HEK293 (cell line): ENCODE measurements around the gene PDZD4.

Source experiments
- CTCF ChIA-PET: fragments of 350-600 bp; formaldehyde crosslinking; extraction: SDS; loops from one replicate; lab custom pipeline; 2021; ENCODE audit warnings: antibody characterized with exemption; lab: Yijun Ruan, JAX
- POLR2A ChIA-PET: fragments of 300-600 bp; formaldehyde crosslinking; extraction: SDS; loops from one replicate; lab custom pipeline; 2020; ENCODE audit warnings: antibody characterized with exemption, inconsistent platforms; lab: Yijun Ruan, JAX
- H3K27ac ChIP-seq: fragments of 200-500 bp; sonication (Bioruptor generic); 2 replicates; pipeline ENCODE4 v1.5.1; 2014; ENCODE audit warnings: low read depth, low read length, control low read depth, inconsistent platforms; ENCODE audit errors: extremely low read depth
- H3K36me3 ChIP-seq, 2 experiments: fragments of 200-500 bp in 1 of 2; sonication (Bioruptor generic) in 1 of 2; 1 replicate in 1 of 2; 2 replicates in 1 of 2; pipeline ENCODE4 v1.5.1; 2014 to 2017; ENCODE audit warnings: inconsistent platforms in 2 of 2, low read length in 2 of 2; ENCODE audit not compliant: control insufficient read depth in 2 of 2, insufficient read depth in 1 of 2
- H3K4me1 ChIP-seq: fragments of 200-500 bp; sonication (Bioruptor generic); 2 replicates; pipeline ENCODE4 v1.5.1; 2014; ENCODE audit warnings: mild to moderate bottlenecking, low read length, inconsistent platforms; ENCODE audit not compliant: control insufficient read depth, insufficient read depth
- H3K4me3 ChIP-seq: 2 replicates; pipeline ENCODE4 v1.5.1; 2011; ENCODE audit warnings: low read depth, mild to moderate bottlenecking, control low read depth, low read length, moderate library complexity
- H3K9me3 ChIP-seq: fragments of 200-500 bp; sonication (Bioruptor generic); 2 replicates; pipeline ENCODE4 v1.5.1; 2014; ENCODE audit warnings: low read depth, low read length, inconsistent platforms; ENCODE audit not compliant: control insufficient read depth, insufficient read depth
- BCL11B ChIP-seq: fragments of 450-650 bp; formaldehyde crosslinking; IDR thresholded peaks from 2 replicates; pipeline ENCODE4 v1.5.1; 2016; ENCODE audit warnings: low read depth, missing biosample characterization, missing genetic modification characterization
- GLIS1 ChIP-seq: fragments of 450-650 bp; formaldehyde crosslinking; IDR thresholded peaks from 2 replicates; pipeline ENCODE4 v1.5.1; 2016; ENCODE audit warnings: missing biosample characterization, missing genetic modification characterization
- HIC1 ChIP-seq: fragments of 450-650 bp; formaldehyde crosslinking; IDR thresholded peaks from 2 replicates; pipeline ENCODE4 v1.5.1; 2016; ENCODE audit warnings: missing biosample characterization, missing genetic modification characterization
- HOXA7 ChIP-seq: sonication (generic); formaldehyde crosslinking; IDR thresholded peaks from 2 replicates; pipeline ENCODE4 v1.8.1; 2022; ENCODE audit warnings: missing genetic modification reagents, borderline replicate concordance
- HOXC10 ChIP-seq: sonication (generic); formaldehyde crosslinking; IDR thresholded peaks from 2 replicates; pipeline ENCODE4 v1.8.1; 2023; ENCODE audit warnings: mild to moderate bottlenecking, missing genetic modification reagents
- IKZF3 ChIP-seq: fragments of 450-650 bp; IDR thresholded peaks from 2 replicates; pipeline ENCODE4 v1.5.0; 2018; ENCODE audit warnings: missing biosample characterization, mild to moderate bottlenecking, missing genetic modification characterization, moderate library complexity
- MEIS1 ChIP-seq: sonication (generic); formaldehyde crosslinking; IDR thresholded peaks from 2 replicates; pipeline ENCODE4 v1.8.1; 2022; ENCODE audit warnings: missing genetic modification reagents, mild to moderate bottlenecking, borderline replicate concordance
- PRDM1 ChIP-seq: fragments of 450-650 bp; formaldehyde crosslinking; IDR thresholded peaks from 2 replicates; pipeline ENCODE4; 2016; ENCODE audit warnings: missing biosample characterization, missing genetic modification characterization
- SETDB1 ChIP-seq: IDR thresholded peaks from one replicate; pipeline ENCODE4 v1.6.1; 2017; ENCODE audit warnings: mild to moderate bottlenecking, low read length, moderate library complexity, mixed read lengths; ENCODE audit not compliant: insufficient read length
- ZBTB17 ChIP-seq: fragments of 450-650 bp; formaldehyde crosslinking; IDR thresholded peaks from 2 replicates; pipeline ENCODE4 v1.5.1; 2016; ENCODE audit warnings: missing biosample characterization, missing genetic modification characterization
- ZFHX2 ChIP-seq: fragments of 450-650 bp; formaldehyde crosslinking; conservative IDR thresholded peaks from 2 replicates; pipeline ENCODE4 v1.5.1; 2016; ENCODE audit warnings: missing biosample characterization, missing genetic modification characterization
- ZFP37 ChIP-seq: fragments of 450-650 bp; formaldehyde crosslinking; IDR thresholded peaks from 2 replicates; pipeline ENCODE4 v1.5.1; 2016; ENCODE audit warnings: missing biosample characterization, missing genetic modification characterization
- ZIC2 ChIP-seq: fragments of 450-650 bp; formaldehyde crosslinking; IDR thresholded peaks from 2 replicates; pipeline ENCODE4 v1.5.1; 2016; ENCODE audit warnings: missing biosample characterization, missing genetic modification characterization
- ZNF140 ChIP-seq: fragments of 450-650 bp; formaldehyde crosslinking; IDR thresholded peaks from 2 replicates; pipeline ENCODE4 v1.5.1; 2016; ENCODE audit warnings: missing biosample characterization, missing genetic modification characterization
- ZNF184 ChIP-seq: fragments of 450-650 bp; IDR thresholded peaks from 2 replicates; pipeline ENCODE4 v1.5.1; 2018; ENCODE audit warnings: missing biosample characterization, mild to moderate bottlenecking, missing genetic modification characterization
- ZNF341 ChIP-seq: fragments of 450-650 bp; formaldehyde crosslinking; IDR thresholded peaks from 2 replicates; pipeline ENCODE4; 2016; ENCODE audit warnings: low read depth, missing biosample characterization, missing genetic modification characterization
- ZNF366 ChIP-seq: fragments of 450-650 bp; formaldehyde crosslinking; conservative IDR thresholded peaks from 2 replicates; pipeline ENCODE4 v1.5.1; 2016; ENCODE audit warnings: missing biosample characterization, missing genetic modification characterization
- ZNF449 ChIP-seq: fragments of 450-650 bp; formaldehyde crosslinking; IDR thresholded peaks from 2 replicates; pipeline ENCODE4 v1.5.1; 2017; ENCODE audit warnings: missing biosample characterization, mild to moderate bottlenecking, missing genetic modification characterization, moderate library complexity
- ZNF501 ChIP-seq: fragments of 450-650 bp; formaldehyde crosslinking; IDR thresholded peaks from 2 replicates; pipeline ENCODE4 v1.5.1; 2016; ENCODE audit warnings: missing biosample characterization, missing genetic modification characterization
- ZNF585B ChIP-seq: fragments of 450-650 bp; formaldehyde crosslinking; IDR thresholded peaks from 2 replicates; pipeline ENCODE4 v1.5.1; 2016; ENCODE audit warnings: missing biosample characterization, missing genetic modification characterization
- ZNF626 ChIP-seq: fragments of 450-650 bp; sonication (Bioruptor Pico); formaldehyde crosslinking; IDR thresholded peaks from 2 replicates; pipeline ENCODE4 v1.5.1; 2018; ENCODE audit warnings: missing biosample characterization, missing genetic modification characterization, inconsistent platforms
- ZNF670 ChIP-seq: fragments of 450-650 bp; formaldehyde crosslinking; IDR thresholded peaks from 2 replicates; pipeline ENCODE4 v1.5.1; 2016; ENCODE audit warnings: missing biosample characterization, missing genetic modification characterization, low read depth
- ZNF677 ChIP-seq: fragments of 450-650 bp; IDR thresholded peaks from 2 replicates; pipeline ENCODE4 v1.5.0; 2018; ENCODE audit warnings: missing biosample characterization, mild to moderate bottlenecking, missing genetic modification characterization, moderate library complexity
- ZNF792 ChIP-seq: fragments of 450-650 bp; formaldehyde crosslinking; IDR thresholded peaks from 2 replicates; pipeline ENCODE4 v1.5.1; 2016; ENCODE audit warnings: missing biosample characterization, missing genetic modification characterization
- ZSCAN23 ChIP-seq: fragments of 450-650 bp; formaldehyde crosslinking; IDR thresholded peaks from 2 replicates; pipeline ENCODE4 v1.5.1; 2016; ENCODE audit warnings: missing biosample characterization, missing genetic modification characterization

PDZD4 gene

GRCh38 chrX:153831429-153832150, 1.2 kb upstream of the PDZD4 start:
- H3K27ac ChIP-seq = no peak overlapping the region
- ChIA-PET CTCF (no interaction called here), POLR2A (no interaction called here)
- no peaks in the 10 kb centered on the region for H3K9me3 ChIP-seq
- H3K4me1 ChIP-seq = no peaks in the 10 kb centered on the region
- peak; percentile 13; the same call in 1 of the 2 replicates for TF ChIP-seq ZNF341 (tag by site-specific recombination)
- TF ChIP-seq PRDM1 (tag by site-specific recombination) = no peak
- H3K36me3 ChIP-seq = no peaks in the 10 kb centered on the region
- no peak overlapping the region for H3K4me3 ChIP-seq

- Histone ChIP-seq H3K9me3 (no peaks in the 10 kb centered on the region), H3K4me3 (no peak overlapping the region; the same call in 1 of the 2 replicates), H3K36me3 (no peaks in the 10 kb centered on the region), H3K27ac (no peak overlapping the region), H3K4me1 (no peaks in the 10 kb centered on the region)
- TF ChIP-seq ZBTB17 (tag by site-specific recombination) (no peak), ZNF449 (tag by site-specific recombination) (no peak), ZNF501 (tag by site-specific recombination) (no peak), ZNF677 (tag by site-specific recombination) (no peak), ZNF792 (tag by site-specific recombination) (no peak), ZFP37 (tag by site-specific recombination) (no peak), HOXA7 (CRISPR knock-in tag) (no peak), IKZF3 (no peak), HOXC10 (CRISPR knock-in tag) (no peak), ZNF366 (tag by site-specific recombination) (peak; percentile 43; the same call in 1 of the 2 replicates), GLIS1 (tag by site-specific recombination) (no peak), ZNF670 (no peak), ZNF140 (tag by site-specific recombination) (no peak), ZFHX2 (0 out of 2 replicates have a peak, but pooled peaks have one; percentile 17)
- ChIA-PET CTCF (no interaction called here), POLR2A (no interaction called here)
Measured at GRCh38 chrX:153830640-153831428, 490 bp upstream of the PDZD4 start.

GRCh38 chrX:153829549-153829798, 870 bp downstream of the PDZD4 start:
- Histone ChIP-seq H3K4me1 (no peaks in the 10 kb centered on the region), H3K9me3 (no peaks in the 10 kb centered on the region), H3K4me3 (peak overlapping the region; percentile 33), H3K27ac (no peak overlapping the region), H3K36me3 (no peaks in the 10 kb centered on the region)
- ChIA-PET CTCF (interaction anchor here (0.6 to 1.2 kb wide), 3 partner anchors 94 to 187 kb away, joined by 3 to 5 read pairs (median 4); no protein-coding TSS in a partner anchor), POLR2A (interaction anchor here (1.4 kb wide), 1 partner anchor 10 kb away, joined by 9 read pairs; no protein-coding TSS in a partner anchor)
- TF ChIP-seq ZNF585B (no peak), ZSCAN23 (tag by site-specific recombination) (no peak), ZIC2 (peak; percentile 66), ZNF184 (tag by site-specific recombination) (no peak), BCL11B (tag by site-specific recombination) (no peak), HIC1 (tag by site-specific recombination) (peak; percentile 57; the same call in 1 of the 2 replicates), ZNF626 (tag by site-specific recombination) (no peak), ZNF449 (tag by site-specific recombination) (peak; percentile 98), SETDB1 (no peak), MEIS1 (no peak)
